Right lobe of liver (tissue), 4 donors: ENCODE data around the gene TPRG1L.

Source experiments
- POLR2A ChIP-seq: fragments of 450-650 bp; IDR thresholded peaks from one replicate; pipeline ENCODE4 v1.6.1; 2017; ENCODE audit warnings: antibody characterized with exemption, mild to moderate bottlenecking
- TF ChIP-seq, protein P1 (sequence below), 4 donors: fragments of 200-600 bp in 3 of 4; fragments of 450-650 bp in 1 of 4; IDR thresholded peaks; one replicate each; pipeline versions ENCODE4 v1.5.1 to v1.8.0; 2016 to 2022; ENCODE audit warnings: antibody characterized with exemption in 4 of 4, mild to moderate bottlenecking in 2 of 4
- donor health status: DM: no; HTN: no; CAD: no.
- donor health status: DM: no; HTN: no; CAD: no.
- donor health status: DM: no; HTN: yes; CAD: no.

DNA sequence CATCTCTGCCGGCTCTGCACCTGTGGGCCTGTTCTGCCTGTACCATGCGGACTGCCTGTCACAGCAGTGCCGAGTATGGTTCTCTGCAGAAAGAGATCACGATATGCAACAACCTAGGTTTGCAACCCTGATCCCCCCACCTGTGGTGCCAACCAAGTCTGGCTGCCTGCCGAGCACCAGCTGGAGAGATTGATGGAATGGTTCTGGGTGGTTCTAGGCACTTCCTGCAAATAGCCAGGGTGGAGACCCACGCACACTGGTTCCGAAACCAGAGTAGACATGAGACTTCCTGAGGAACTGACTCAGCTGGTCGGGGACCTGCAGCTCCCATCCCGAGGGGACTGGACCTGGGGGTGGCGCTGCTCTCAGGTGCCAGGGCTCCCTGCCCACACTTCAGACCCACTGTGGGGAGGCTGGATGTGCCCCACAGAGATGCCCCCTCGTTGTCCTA lies 5.4 kb downstream of the TPRG1L start:
- no peak for TF ChIP-seq POLR2A
- TF ChIP-seq, protein P1, sequence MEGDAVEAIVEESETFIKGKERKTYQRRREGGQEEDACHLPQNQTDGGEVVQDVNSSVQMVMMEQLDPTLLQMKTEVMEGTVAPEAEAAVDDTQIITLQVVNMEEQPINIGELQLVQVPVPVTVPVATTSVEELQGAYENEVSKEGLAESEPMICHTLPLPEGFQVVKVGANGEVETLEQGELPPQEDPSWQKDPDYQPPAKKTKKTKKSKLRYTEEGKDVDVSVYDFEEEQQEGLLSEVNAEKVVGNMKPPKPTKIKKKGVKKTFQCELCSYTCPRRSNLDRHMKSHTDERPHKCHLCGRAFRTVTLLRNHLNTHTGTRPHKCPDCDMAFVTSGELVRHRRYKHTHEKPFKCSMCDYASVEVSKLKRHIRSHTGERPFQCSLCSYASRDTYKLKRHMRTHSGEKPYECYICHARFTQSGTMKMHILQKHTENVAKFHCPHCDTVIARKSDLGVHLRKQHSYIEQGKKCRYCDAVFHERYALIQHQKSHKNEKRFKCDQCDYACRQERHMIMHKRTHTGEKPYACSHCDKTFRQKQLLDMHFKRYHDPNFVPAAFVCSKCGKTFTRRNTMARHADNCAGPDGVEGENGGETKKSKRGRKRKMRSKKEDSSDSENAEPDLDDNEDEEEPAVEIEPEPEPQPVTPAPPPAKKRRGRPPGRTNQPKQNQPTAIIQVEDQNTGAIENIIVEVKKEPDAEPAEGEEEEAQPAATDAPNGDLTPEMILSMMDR (IDR thresholded peaks at IDR 0.05), result no peak
